Omental fat pad (tissue), 4 donors: ENCODE data around the gene NXPH3. TPM values are rescaled to one million over a fixed set of nuclear protein-coding genes. Genes with fewer than 3 reads are reported as not detected.
A peak's percentile ranks its signal among the peaks of the same experiment; 100 is the strongest.

Experiments used
- ATAC-seq: fragments of 150-250 bp; one replicate; pipeline ENCODE4 v1.9.1; 2016; ENCODE audit warnings: mild to moderate bottlenecking, moderate library complexity; ENCODE audit not compliant: low FRiP score
- DNase-seq: peaks from one replicate; pipeline ENCODE4 v3.0.0-alpha.2; 2019; ENCODE audit warnings: low spot score
- CTCF ChIP-seq, 3 donors: fragments of 450-650 bp; IDR thresholded peaks; one replicate each; pipeline ENCODE4 v1.5.1; 2016 to 2017; ENCODE audit warnings: antibody characterized with exemption in 3 of 3, mild to moderate bottlenecking in 3 of 3, moderate library complexity in 2 of 3
- total RNA-seq, 4 donors: library from RNA; depleted of rRNA; stranded (reverse); fragments of >200 nt; gene quantifications; one replicate each; pipeline ENCODE4 v1.1.0, GENCODE V29; 2016

Gene NXPH3
- total RNA-seq, 4 donors from 2014 or later = 2.9 to 7.4 (median 5.8) TPM

GRCh38 chr17:49587366-49588073, 11.8 kb downstream of the NXPH3 start:
- no peak for ATAC-seq
- no peak for DNase-seq
- TF ChIP-seq CTCF (IDR thresholded peaks at IDR 0.05) = no peak

GRCh38 chr17:49588312-49588711, 12.6 kb downstream of the NXPH3 start:
- no peak for TF ChIP-seq CTCF (IDR thresholded peaks at IDR 0.05)
- no peak for DNase-seq
- ATAC-seq = no peak

GRCh38 chr17:49588726-49589576, 13.3 kb downstream of the NXPH3 start:
- TF ChIP-seq CTCF (IDR thresholded peaks at IDR 0.05) = no peak
- ATAC-seq (peak; percentile 18), DNase-seq (no peak)

- DNase-seq (no peak), ATAC-seq (no peak)
- TF ChIP-seq CTCF (IDR thresholded peaks at IDR 0.05) = no peak
Observed at GRCh38 chr17:49589577-49589927, 13.9 kb downstream of the NXPH3 start.

GRCh38 chr17:49590874-49591273, 15.2 kb downstream of the NXPH3 start:
- TF ChIP-seq CTCF (IDR thresholded peaks at IDR 0.05) = no peak
- DNase-seq (no peak), ATAC-seq (no peak)

GRCh38 chr17:49592263-49592662, 16.6 kb downstream of the NXPH3 start:
- ATAC-seq (no peak), DNase-seq (no peak)
- no peak for TF ChIP-seq CTCF (IDR thresholded peaks at IDR 0.05)
